K562 (cell line): Measurements from ENCODE around the gene PTPN18. TPM values are rescaled to one million over a fixed set of nuclear protein-coding genes. Genes with fewer than 3 reads are reported as not detected.

Experiments
- REST ChIP-seq, 2 experiments: fragments of 450-650 bp; formaldehyde crosslinking in 1 of 2; IDR thresholded peaks; 2 replicates each; pipeline versions ENCODE4 v1.4.0 to v1.6.1; 2014 to 2020; ENCODE audit warnings: mild to moderate bottlenecking in 2 of 2, borderline replicate concordance in 1 of 2, low read depth in 1 of 2
- ZNF133 ChIP-seq: fragments of 250-450 bp; sonication (Bioruptor Pico); IDR thresholded peaks from 2 replicates; pipeline ENCODE4 v1.4.0; 2020; ENCODE audit warnings: mild to moderate bottlenecking
- ZNF212 ChIP-seq: fragments of 450-650 bp; formaldehyde crosslinking; IDR thresholded peaks from 2 replicates; pipeline ENCODE4 v1.4.0; 2020; ENCODE audit warnings: mild to moderate bottlenecking
- ZNF707 ChIP-seq: fragments of 250-450 bp; sonication (Bioruptor Pico); conservative IDR thresholded peaks from 2 replicates; pipeline ENCODE4 v1.8.0; 2022; ENCODE audit warnings: inconsistent platforms, mild to moderate bottlenecking, moderate library complexity
- polyA plus RNA-seq, 8 experiments: library from polyadenylated mRNA; depleted of rRNA in 4 of 8; stranded (reverse) in 5 of 8; unstranded in 3 of 8; fragments of >200 nt; fragmentation: Nextera tagmentation in 2 of 8; fragmentation: Illumina TruSeq in 1 of 8; extraction: Ambion mirVana in 2 of 8; extraction: Trizol in 1 of 8; gene quantifications; 2 replicates each; pipeline versions ENCODE4 v1.2.1 to v1.2.3, GENCODE V29; 2011 to 2014; ENCODE audit warnings: inconsistent platforms in 1 of 8, missing spikeins in 1 of 8
- total RNA-seq, 7 experiments: library from RNA; depleted of rRNA in 6 of 7; stranded (reverse); fragments of >200 nt in 6 of 7; fragmentation: Illumina TruSeq in 2 of 7; extraction: Trizol in 2 of 7; gene quantifications; 2 replicates each; pipeline versions ENCODE4 v1.2.1 to v1.2.3, GENCODE V29; 2011 to 2021; ENCODE audit warnings: low replicate concordance in 1 of 7
- TF ChIP-seq, protein P1 (sequence below): sonication (generic); formaldehyde crosslinking; IDR thresholded peaks from 2 replicates; pipeline ENCODE4 v1.5.0; 2020; ENCODE audit warnings: missing genetic modification reagents

PTPN18 gene
- total and polyA plus RNA-seq, 9 of the 15 experiments (the other 6 are each of a cell fraction or from before 2014, with no cell fraction given): 11.6 to 90.7 (median 49.6) TPM

DNA sequence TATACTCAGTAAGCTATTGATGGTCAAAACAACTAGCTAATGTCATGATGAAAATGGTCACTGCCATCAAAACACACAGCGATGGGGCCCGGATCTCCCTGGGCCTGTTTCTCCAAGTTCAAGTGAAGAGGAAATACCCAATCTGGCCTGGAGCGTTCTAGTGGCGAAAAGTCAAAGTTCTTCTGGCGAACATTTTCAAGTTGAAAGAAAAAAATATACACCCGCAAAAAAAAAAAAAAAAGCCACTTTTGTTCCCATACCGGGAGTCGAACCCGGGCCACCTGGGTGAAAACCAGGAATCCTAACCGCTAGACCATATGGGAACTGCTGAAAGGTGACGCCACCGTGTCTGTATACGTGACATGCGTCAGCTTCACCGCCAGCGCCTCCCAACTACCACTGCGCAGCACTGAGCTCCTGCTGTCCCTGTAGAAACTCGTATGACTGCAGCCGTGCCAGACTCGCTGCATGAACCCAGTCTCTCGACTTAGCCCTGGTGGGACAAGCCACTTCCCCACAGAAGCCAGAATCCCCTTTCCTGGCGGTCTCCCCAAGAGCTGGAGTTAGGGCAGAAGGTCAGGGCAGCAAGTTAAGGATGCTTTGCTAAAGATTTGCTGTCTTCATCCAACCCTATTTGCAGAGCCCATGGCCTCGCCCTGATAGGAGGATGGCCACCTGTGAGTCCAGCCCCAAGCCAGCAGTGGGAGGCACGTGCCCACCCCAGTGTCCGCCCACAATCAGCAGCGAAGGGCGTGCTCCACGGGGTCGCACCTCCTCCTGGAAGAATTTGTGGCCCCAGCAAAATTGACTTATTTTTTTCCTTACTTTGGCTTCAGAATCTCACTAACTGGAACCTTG, 18.8 kb upstream of the PTPN18 start (continued):
- TF ChIP-seq REST (IDR thresholded peaks at IDR 0.05; ENCODE audit: borderline replicate concordance) (no peak; the same call in none of the 2 replicates), REST (CRISPR knock-in tag; IDR thresholded peaks at IDR 0.05; ENCODE audit: low read depth) (no peak), ZNF212 (CRISPR knock-in tag) (no peak), ZNF133 (CRISPR knock-in tag) (no peak), ZNF707 (CRISPR knock-in tag) (no peak)
- TF ChIP-seq, protein P1, sequence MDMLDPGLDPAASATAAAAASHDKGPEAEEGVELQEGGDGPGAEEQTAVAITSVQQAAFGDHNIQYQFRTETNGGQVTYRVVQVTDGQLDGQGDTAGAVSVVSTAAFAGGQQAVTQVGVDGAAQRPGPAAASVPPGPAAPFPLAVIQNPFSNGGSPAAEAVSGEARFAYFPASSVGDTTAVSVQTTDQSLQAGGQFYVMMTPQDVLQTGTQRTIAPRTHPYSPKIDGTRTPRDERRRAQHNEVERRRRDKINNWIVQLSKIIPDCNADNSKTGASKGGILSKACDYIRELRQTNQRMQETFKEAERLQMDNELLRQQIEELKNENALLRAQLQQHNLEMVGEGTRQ: peak; percentile 84
